Endothelial cell of umbilical vein (primary cell): Measurements from ENCODE around the gene DPYD. TPM values are rescaled to one million over a fixed set of nuclear protein-coding genes. Genes with fewer than 3 reads are reported as not detected.

Experiments used
- BruUV-seq: library from RNA; stranded (reverse); fragments of 400-500 nt; replicated peaks from 2 replicates; lab custom pipeline; 2021; lab: Mats Ljungman, UMichigan
- CTCF ChIA-PET: fragments of 300-600, 350-600 bp; sonication (Branson Sonifier 250); formaldehyde crosslinking; loops from one replicate; lab custom pipeline; 2021; ENCODE audit warnings: antibody characterized with exemption, inconsistent platforms; lab: Charles Lee
- POLR2A ChIA-PET: fragments of 300-600, 350-600 bp; sonication (Branson Sonifier 250); formaldehyde crosslinking; loops from one replicate; lab custom pipeline; 2021; ENCODE audit warnings: antibody characterized with exemption, inconsistent platforms; lab: Charles Lee
- DNase-seq: peaks from one replicate; pipeline ENCODE4 v3.0.0-alpha.2; 2011; ENCODE audit warnings: low read depth, low spot score
- FAIRE-seq: peaks from 2 replicates; lab custom pipeline; 2011; peaks lifted over from hg19 to GRCh38; lab: Jason Lieb, UNC
- H2AFZ ChIP-seq: 2 replicates; pipeline ENCODE4 v1.6.0; 2012; ENCODE audit warnings: low read depth, low read length, control low read depth, inconsistent platforms
- H3K27ac ChIP-seq: 2 replicates; pipeline ENCODE4 v1.5.1; 2011; ENCODE audit warnings: low read depth, mild to moderate bottlenecking, control low read depth, low read length, moderate library complexity; ENCODE audit not compliant: insufficient read depth
- H3K27me3 ChIP-seq, 2 experiments: 2 replicates each; pipeline versions ENCODE4 v1.6.0 to v1.6.1; 2011; ENCODE audit warnings: low read length in 2 of 2, mixed read lengths in 1 of 2; ENCODE audit not compliant: control insufficient read depth in 2 of 2, insufficient read depth in 2 of 2
- H3K36me3 ChIP-seq, 2 experiments: 2 replicates in 1 of 2; 3 replicates in 1 of 2; pipeline ENCODE4 v1.5.1; 2011; ENCODE audit warnings: low read length in 2 of 2, mild to moderate bottlenecking in 1 of 2, moderate library complexity in 1 of 2; ENCODE audit not compliant: control insufficient read depth in 2 of 2, insufficient read depth in 2 of 2; ENCODE audit errors: extremely low read depth in 1 of 2
- H3K4me1 ChIP-seq: 3 replicates; pipeline ENCODE4 v1.5.1; 2011; ENCODE audit warnings: mild to moderate bottlenecking, low read length; ENCODE audit not compliant: control insufficient read depth, insufficient read depth; ENCODE audit errors: extremely low read depth
- H3K4me2 ChIP-seq: 2 replicates; pipeline ENCODE4 v1.6.1; 2011; ENCODE audit warnings: low read length, control low read depth, mixed read lengths; ENCODE audit not compliant: insufficient read depth
- H3K4me3 ChIP-seq, 3 experiments: fragments of 200-600 bp in 1 of 3; sonication (generic), shearing (Covaris generic) in 1 of 3; replicated peaks in 1 of 3; 2 replicates each; pipeline ENCODE4 v1.5.1; 2011 to 2016; ENCODE audit warnings: control low read depth in 3 of 3, low read length in 3 of 3, mild to moderate bottlenecking in 2 of 3, inconsistent platforms in 1 of 3, low read depth in 1 of 3, moderate library complexity in 1 of 3; ENCODE audit not compliant: insufficient read depth in 1 of 3
- H3K79me2 ChIP-seq: 2 replicates; pipeline ENCODE4 v1.6.0; 2012; ENCODE audit warnings: low read length, inconsistent platforms; ENCODE audit not compliant: control insufficient read depth, insufficient read depth
- H3K9ac ChIP-seq: replicated peaks from 2 replicates; pipeline ENCODE3; 2011; ENCODE audit warnings: low read length, control low read depth; ENCODE audit not compliant: insufficient read depth; ENCODE audit errors: extremely low read depth
- H3K9me1 ChIP-seq: replicated peaks from 3 replicates; pipeline ENCODE4 v1.6.0; 2011; ENCODE audit warnings: mild to moderate bottlenecking, low read length; ENCODE audit not compliant: control insufficient read depth, insufficient read depth; ENCODE audit errors: extremely low read depth
- H3K9me3 ChIP-seq: replicated peaks from 2 replicates; pipeline ENCODE4 v1.5.1; 2012; ENCODE audit warnings: low read length, inconsistent platforms; ENCODE audit not compliant: control insufficient read depth, insufficient read depth
- H4K20me1 ChIP-seq: replicated peaks from 2 replicates; pipeline ENCODE3; 2011; ENCODE audit warnings: mild to moderate bottlenecking, low read length; ENCODE audit not compliant: control insufficient read depth, insufficient read depth; ENCODE audit errors: extremely low read depth
- CTCF ChIP-seq, 2 donors: IDR thresholded peaks; 1 replicate in 1 of 2; 2 replicates in 1 of 2; pipeline ENCODE4 v1.5.1; 2011; ENCODE audit warnings: low read length in 2 of 2, mild to moderate bottlenecking in 2 of 2, moderate library complexity in 2 of 2, control low read depth in 1 of 2, inconsistent platforms in 1 of 2, low read depth in 1 of 2; ENCODE audit not compliant: insufficient read depth in 1 of 2; ENCODE audit errors: extremely low read depth in 1 of 2
- EZH2 ChIP-seq: IDR thresholded peaks from 2 replicates; pipeline ENCODE4 v1.6.1; 2012; ENCODE audit warnings: borderline replicate concordance, low read depth, mild to moderate bottlenecking, moderate library complexity, low read length, inconsistent platforms; ENCODE audit not compliant: severe bottlenecking
- FOS ChIP-seq: IDR thresholded peaks from 2 replicates; pipeline ENCODE4 v1.6.1; 2011; ENCODE audit warnings: mild to moderate bottlenecking, low read length, moderate library complexity, borderline replicate concordance; ENCODE audit not compliant: insufficient read depth
- GATA2 ChIP-seq: IDR thresholded peaks from 2 replicates; pipeline ENCODE4 v1.7.0; 2011; ENCODE audit warnings: low read depth, mild to moderate bottlenecking, moderate library complexity, mixed read lengths, low read length; ENCODE audit not compliant: insufficient read length, insufficient read depth
- JUN ChIP-seq: IDR thresholded peaks from 2 replicates; pipeline ENCODE4 v1.6.1; 2011; ENCODE audit warnings: borderline replicate concordance, low read depth; ENCODE audit not compliant: insufficient read length, insufficient read depth
- MYC ChIP-seq: IDR thresholded peaks from one replicate; pipeline ENCODE4 v1.6.1; 2011; ENCODE audit warnings: mild to moderate bottlenecking, low read depth, low read length
- POLR2A ChIP-seq: IDR thresholded peaks from 2 replicates; pipeline ENCODE4 v1.6.1; 2012; ENCODE audit warnings: low read depth, mild to moderate bottlenecking, control low read depth, low read length
- POLR2AphosphoS5 ChIP-seq: IDR thresholded peaks from 2 replicates; pipeline ENCODE4 v1.6.1; 2012; ENCODE audit warnings: low read depth, mild to moderate bottlenecking, control low read depth, low read length, moderate library complexity; ENCODE audit not compliant: insufficient read depth
- dilution Hi-C: fragments of 300-500 bp; cut with MboI; formaldehyde crosslinking; loops from one replicate; pipeline ENCODE4 v1.15.0; 2019; ENCODE audit warnings: low sequenced_read_pairs; ENCODE audit not compliant: extremely low pct_ligation_motif_present
- intact Hi-C: fragments of 100-400 bp; cut with micrococcal nuclease; formaldehyde crosslinking; loops from one replicate; pipeline ENCODE4 v1.10.0; 2022
- polyA plus RNA-seq, 4 experiments: library from polyadenylated mRNA; depleted of rRNA in 3 of 4; stranded (reverse) in 3 of 4; unstranded in 1 of 4; fragments of >200 nt; gene quantifications; 2 replicates each; pipeline versions ENCODE4 v1.2.1 to v1.2.3, GENCODE V29; 2011 to 2012; ENCODE audit warnings: missing spikeins in 1 of 4
- total RNA-seq: library from RNA; stranded (reverse); gene quantifications from 2 replicates; pipeline ENCODE4 v1.2.3, GENCODE V29; 2021
- TF ChIP-seq, protein P1 (sequence below): IDR thresholded peaks from 2 replicates; pipeline ENCODE4 v1.6.1; 2011; ENCODE audit not compliant: insufficient read depth, insufficient read length

The DPYD gene
- total and polyA plus RNA-seq, 2 donors (not counting 3 experiments of a cell fraction or from before 2014, with no cell fraction given), result 4.6 to 15.1 TPM

- dilution Hi-C loops (no loop called here), intact Hi-C loops (loop anchor here (5.0 kb wide), 1 partner anchor 50 kb away; no protein-coding TSS in a partner anchor)
- H2AFZ ChIP-seq, result peak overlapping the region; percentile 28
- H3K27me3 ChIP-seq, result no peaks in the 10 kb centered on the region
- H3K4me2 ChIP-seq, result no peak overlapping the region
- H3K9ac ChIP-seq, result no peak overlapping the region
- H3K9me1 ChIP-seq, result no peaks in the 10 kb centered on the region
- POLR2A ChIA-PET, result no interaction called here
- no peak for TF ChIP-seq FOS
- no peak for TF ChIP-seq GATA2
- no peak for TF ChIP-seq POLR2A
- TF ChIP-seq CTCF (IDR thresholded peaks at IDR 0.05; ENCODE audit: extremely low read depth in 1 of 2, insufficient read depth in 1 of 2, low read depth in 1 of 2, low read length in 2 of 2), result no peak
- no peak for TF ChIP-seq MYC
- no peak for TF ChIP-seq EZH2
- TF ChIP-seq, protein P1, sequence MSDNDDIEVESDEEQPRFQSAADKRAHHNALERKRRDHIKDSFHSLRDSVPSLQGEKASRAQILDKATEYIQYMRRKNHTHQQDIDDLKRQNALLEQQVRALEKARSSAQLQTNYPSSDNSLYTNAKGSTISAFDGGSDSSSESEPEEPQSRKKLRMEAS, result no peak
- TF ChIP-seq JUN, result no peak
- TF ChIP-seq POLR2AphosphoS5, result no peak
- CTCF ChIA-PET, result no interaction called here
- FAIRE-seq, result no peak
- H3K79me2 ChIP-seq, result no peaks in the 10 kb centered on the region
- H3K36me3 ChIP-seq, result no peaks in the 10 kb centered on the region
- no TSS peak for BruUV-seq
- no peak overlapping the region for H3K4me3 ChIP-seq
- no peak for DNase-seq
- peaks cover 14% of the 10 kb centered on the region for H3K4me1 ChIP-seq
- H4K20me1 ChIP-seq, result no peaks in the 10 kb centered on the region
- no peaks in the 10 kb centered on the region for H3K9me3 ChIP-seq
- peak overlapping the region; percentile 64 for H3K27ac ChIP-seq
Observed at GRCh38 chr1:97936976-97937375, 16.1 kb upstream of the DPYD start.
